Measurements from ENCODE around the gene STXBP1.

GRCh38 chr9:127664678-127665507 is 52.8 kb downstream of the STXBP1 start:
- TF ChIP-seq JUN (IDR thresholded peaks at IDR 0.05) (no peak), PHF8 (IDR thresholded peaks at IDR 0.05; ENCODE audit: borderline replicate concordance, low read depth) (no peak), POLR2A (IDR thresholded peaks at IDR 0.05; ENCODE audit: low read length) (no peak), CTCF (IDR thresholded peaks at IDR 0.05) (no peak), E2F6 (IDR thresholded peaks at IDR 0.05; ENCODE audit: borderline replicate concordance, low read depth) (no peak), MYC (IDR thresholded peaks at IDR 0.05; ENCODE audit: borderline replicate concordance, low read length) (no peak), EP300 (IDR thresholded peaks at IDR 0.05) (no peak), HOXA7 (CRISPR knock-in tag; IDR thresholded peaks at IDR 0.05) (no peak), ZNF302 (CRISPR knock-in tag; IDR thresholded peaks at IDR 0.05) (no peak), CBX2 (IDR thresholded peaks at IDR 0.05; ENCODE audit: borderline replicate concordance, low read depth) (no peak), HDAC2 (IDR thresholded peaks at IDR 0.05) (no peak), ELK1 (IDR thresholded peaks at IDR 0.05; ENCODE audit: low read depth, low read length) (no peak), BCL3 (IDR thresholded peaks at IDR 0.05) (no peak), KDM1A (IDR thresholded peaks at IDR 0.05; ENCODE audit: low read depth) (no peak)
